Caco-2 (cell line): ENCODE results near the gene PDE4D. TPM values are rescaled to one million over a fixed set of nuclear protein-coding genes. Genes with fewer than 3 reads are reported as not detected.
"Not testable (repeated sequence)": the region's sequence is repeated elsewhere in the genome, so short reads cannot be mapped to it uniquely, and the experiment has no call there.

Source experiments
- BruUV-seq: library from RNA; stranded (reverse); fragments of 400-500 nt; replicated peaks from 2 replicates; lab custom pipeline; 2021; lab: Mats Ljungman, UMichigan
- CTCF ChIA-PET: fragments of 300-600 bp; sonication (Branson Sonifier 250); formaldehyde crosslinking; loops from one replicate; lab custom pipeline; 2022; ENCODE audit warnings: antibody characterized with exemption; lab: Charles Lee
- POLR2A ChIA-PET: fragments of 300-600 bp; sonication (Branson Sonifier 250); formaldehyde crosslinking; loops from one replicate; lab custom pipeline; 2022; ENCODE audit warnings: antibody characterized with exemption; lab: Charles Lee
- DNase-seq, 2 experiments: peaks; one replicate each; pipeline versions ENCODE4 v3.0.0 to v3.0.0-alpha.2; 2020 to 2022
- H3K27me3 ChIP-seq: replicated peaks from 2 replicates; pipeline ENCODE4 v1.6.0; 2011; ENCODE audit warnings: low read length; ENCODE audit not compliant: control insufficient read depth, insufficient read depth
- H3K36me3 ChIP-seq: 2 replicates; pipeline ENCODE4 v1.5.1; 2011; ENCODE audit warnings: low read length; ENCODE audit not compliant: control insufficient read depth, insufficient read depth
- H3K4me1 ChIP-seq: fragments of 250-450 bp; sonication (Bioruptor Pico); 2 replicates; pipeline ENCODE4 v1.5.1; 2020; ENCODE audit warnings: mild to moderate bottlenecking
- H3K4me3 ChIP-seq: 2 replicates; pipeline ENCODE4 v1.5.1; 2011; ENCODE audit warnings: low read depth, mild to moderate bottlenecking, control low read depth, low read length
- H3K9me3 ChIP-seq: fragments of 250-450 bp; sonication (Bioruptor Pico); 2 replicates; pipeline ENCODE4 v1.5.1; 2020; ENCODE audit warnings: mild to moderate bottlenecking, moderate library complexity
- H3K27ac Mint-ChIP-seq: one replicate; pipeline ENCODE4 v1.8.0; 2022; ENCODE audit warnings: mixed read lengths; ENCODE audit not compliant: unreplicated experiment
- H3K27me3 Mint-ChIP-seq: one replicate; pipeline ENCODE4 v1.8.0; 2022; ENCODE audit warnings: mixed read lengths; ENCODE audit not compliant: insufficient read depth, unreplicated experiment
- H3K36me3 Mint-ChIP-seq: one replicate; pipeline ENCODE4 v1.8.0; 2022; ENCODE audit warnings: mild to moderate bottlenecking, mixed read lengths; ENCODE audit not compliant: insufficient read depth, unreplicated experiment
- H3K4me1 Mint-ChIP-seq: one replicate; pipeline ENCODE4 v1.8.0; 2022; ENCODE audit warnings: low read depth, mixed read lengths; ENCODE audit not compliant: unreplicated experiment
- H3K4me3 Mint-ChIP-seq: one replicate; pipeline ENCODE4 v1.8.0; 2022; ENCODE audit warnings: mild to moderate bottlenecking, moderate library complexity, mixed read lengths; ENCODE audit not compliant: unreplicated experiment
- H3K9me3 Mint-ChIP-seq: one replicate; pipeline ENCODE4 v1.8.0; 2022; ENCODE audit warnings: mixed read lengths; ENCODE audit not compliant: unreplicated experiment
- intact Hi-C: fragments of 100-400 bp; cut with micrococcal nuclease; formaldehyde crosslinking; loops from one replicate; pipeline ENCODE4 v1.10.0; 2022; ENCODE audit not compliant: unreplicated experiment
- total RNA-seq: library from RNA; stranded (reverse); gene quantifications from 2 replicates; pipeline ENCODE4 v1.2.3, GENCODE V29; 2022
- TF ChIP-seq, protein P1 (sequence below), 2 experiments: fragments of 200-600 bp in 1 of 2; IDR thresholded peaks; 1 replicate in 1 of 2; 2 replicates in 1 of 2; pipeline versions ENCODE4 v1.5.1 to v1.8.0; 2011 to 2022; ENCODE audit warnings: antibody characterized with exemption in 1 of 2, control low read depth in 1 of 2, inconsistent platforms in 1 of 2, low read depth in 1 of 2, low read length in 1 of 2, mild to moderate bottlenecking in 1 of 2, moderate library complexity in 1 of 2; ENCODE audit not compliant: insufficient read depth in 1 of 2, severe bottlenecking in 1 of 2, unreplicated experiment in 1 of 2

Gene PDE4D
- total RNA-seq, 1 experiment from 2014 or later, result 89.8 TPM

DNA sequence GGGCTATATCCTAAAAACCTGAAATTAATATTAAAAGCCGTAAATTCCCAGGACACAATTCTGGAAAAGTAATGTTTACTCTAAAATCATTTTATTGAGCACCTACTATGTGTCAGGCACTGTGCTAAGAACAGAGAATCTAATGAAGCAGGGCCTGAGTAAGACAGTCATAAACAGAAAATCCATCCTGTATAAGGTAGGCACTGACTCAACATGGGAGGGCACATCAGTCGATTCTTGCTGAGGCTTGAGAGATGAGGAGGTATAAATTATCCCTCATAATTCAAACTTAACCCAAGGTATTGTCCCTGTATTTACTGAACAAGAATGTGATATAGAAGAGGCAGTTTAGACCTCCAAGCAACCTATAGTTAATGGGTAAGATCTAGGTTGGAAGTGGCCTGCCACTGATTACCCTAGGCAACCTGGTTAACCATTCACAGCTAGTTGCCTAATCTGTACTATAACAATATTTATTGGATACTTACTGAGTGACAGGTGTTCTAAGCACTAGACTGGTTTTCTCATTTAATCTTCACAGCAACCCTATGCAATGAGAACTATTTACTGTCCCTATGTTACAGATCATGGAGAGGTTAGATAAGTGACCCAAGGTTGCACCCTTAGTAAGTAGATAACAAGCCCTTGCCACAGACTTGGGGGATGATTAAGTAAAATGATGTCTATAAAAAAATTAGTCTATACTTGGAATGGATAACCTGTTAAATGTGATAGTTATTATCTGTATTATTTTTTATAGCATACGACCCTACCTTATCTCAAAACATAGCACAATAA is 317.7 kb downstream of the PDE4D start:
- ChIA-PET POLR2A (no interaction called here), CTCF (no interaction called here)
- BruUV-seq, result no TSS peak
- H3K27ac Mint-ChIP-seq, result no peak overlapping the region
- Histone ChIP-seq H3K27me3 (no peaks in the 10 kb centered on the region), H3K4me3 (no peak overlapping the region), H3K4me1 (no peaks in the 10 kb centered on the region; the same call in 1 of the 2 replicates), H3K36me3 (no peaks in the 10 kb centered on the region), H3K9me3 (no peaks in the 10 kb centered on the region)
- intact Hi-C loops, result no loop called here
- H3K9me3 Mint-ChIP-seq, result no peaks in the 10 kb centered on the region
- no peaks in the 10 kb centered on the region for H3K27me3 Mint-ChIP-seq
- no peaks in the 10 kb centered on the region for H3K36me3 Mint-ChIP-seq
- TF ChIP-seq, protein P1, sequence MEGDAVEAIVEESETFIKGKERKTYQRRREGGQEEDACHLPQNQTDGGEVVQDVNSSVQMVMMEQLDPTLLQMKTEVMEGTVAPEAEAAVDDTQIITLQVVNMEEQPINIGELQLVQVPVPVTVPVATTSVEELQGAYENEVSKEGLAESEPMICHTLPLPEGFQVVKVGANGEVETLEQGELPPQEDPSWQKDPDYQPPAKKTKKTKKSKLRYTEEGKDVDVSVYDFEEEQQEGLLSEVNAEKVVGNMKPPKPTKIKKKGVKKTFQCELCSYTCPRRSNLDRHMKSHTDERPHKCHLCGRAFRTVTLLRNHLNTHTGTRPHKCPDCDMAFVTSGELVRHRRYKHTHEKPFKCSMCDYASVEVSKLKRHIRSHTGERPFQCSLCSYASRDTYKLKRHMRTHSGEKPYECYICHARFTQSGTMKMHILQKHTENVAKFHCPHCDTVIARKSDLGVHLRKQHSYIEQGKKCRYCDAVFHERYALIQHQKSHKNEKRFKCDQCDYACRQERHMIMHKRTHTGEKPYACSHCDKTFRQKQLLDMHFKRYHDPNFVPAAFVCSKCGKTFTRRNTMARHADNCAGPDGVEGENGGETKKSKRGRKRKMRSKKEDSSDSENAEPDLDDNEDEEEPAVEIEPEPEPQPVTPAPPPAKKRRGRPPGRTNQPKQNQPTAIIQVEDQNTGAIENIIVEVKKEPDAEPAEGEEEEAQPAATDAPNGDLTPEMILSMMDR (IDR thresholded peaks at IDR 0.05; ENCODE audit: insufficient read depth in 1 of 2, low read depth in 1 of 2, low read length in 1 of 2, severe bottlenecking in 1 of 2, unreplicated experiment in 1 of 2), result no peak
- peaks cover 8% of the 10 kb centered on the region for H3K4me1 Mint-ChIP-seq
- DNase-seq, result peak; percentile 42 to 52
- H3K4me3 Mint-ChIP-seq, result no peak overlapping the region

DNA sequence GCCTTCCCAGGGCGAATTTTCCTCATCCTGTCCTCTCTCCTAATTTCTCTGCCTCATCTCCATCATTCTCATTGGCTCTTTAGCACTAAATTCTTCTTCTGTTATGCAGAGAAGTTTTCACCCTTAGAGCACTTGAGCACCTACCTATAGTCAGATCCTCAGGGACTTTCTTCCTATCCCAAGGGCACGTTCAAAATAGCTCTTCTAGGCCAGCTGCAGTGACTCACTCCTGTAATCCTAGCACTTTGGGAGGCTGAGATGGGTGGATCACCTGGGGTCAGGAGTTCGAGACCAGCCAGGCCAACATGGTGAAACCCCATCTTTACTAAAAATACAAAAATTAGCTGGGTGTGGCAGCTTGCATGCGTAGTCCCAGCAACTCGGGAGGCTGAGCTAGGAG is 320.0 kb downstream of the PDE4D start:
- H3K36me3 Mint-ChIP-seq, intact Hi-C loops, H3K27me3 ChIP-seq, H3K4me3 ChIP-seq, DNase-seq, H3K27me3 Mint-ChIP-seq, H3K4me1 Mint-ChIP-seq, H3K9me3 Mint-ChIP-seq, BruUV-seq, H3K36me3 ChIP-seq, H3K4me1 ChIP-seq, H3K9me3 ChIP-seq, H3K27ac Mint-ChIP-seq, POLR2A ChIA-PET, CTCF ChIA-PET, H3K4me3 Mint-ChIP-seq: not testable (repeated sequence)

DNA sequence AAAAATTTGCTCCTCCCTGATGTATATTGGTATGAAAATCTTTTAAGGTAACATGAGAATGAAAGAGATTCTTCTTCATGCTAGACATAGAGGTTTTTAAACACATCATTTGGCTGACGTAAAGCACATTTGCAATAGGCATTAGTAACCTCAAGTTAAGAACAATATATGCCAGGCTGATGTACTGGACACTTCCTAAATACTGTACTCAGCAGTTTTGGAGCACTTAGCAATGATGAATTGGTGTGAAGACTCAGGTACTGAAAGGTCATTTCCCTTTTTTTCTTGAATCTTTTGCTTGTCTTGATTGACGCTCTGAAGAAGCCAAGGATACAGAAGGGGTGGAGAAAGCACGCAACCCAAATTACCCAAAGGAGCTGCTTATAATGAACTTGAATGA is 322.5 kb downstream of the PDE4D start:
- intact Hi-C loops, result no loop called here
- no peak overlapping the region for H3K4me3 Mint-ChIP-seq
- no peaks in the 10 kb centered on the region for H3K36me3 Mint-ChIP-seq
- ChIA-PET CTCF (no interaction called here), POLR2A (no interaction called here)
- TF ChIP-seq, protein P1 (IDR thresholded peaks at IDR 0.05; ENCODE audit: insufficient read depth in 1 of 2, low read depth in 1 of 2, low read length in 1 of 2, severe bottlenecking in 1 of 2, unreplicated experiment in 1 of 2), result no peak
- DNase-seq, result no peak
- Histone ChIP-seq H3K4me3 (no peak overlapping the region), H3K36me3 (no peaks in the 10 kb centered on the region), H3K9me3 (no peaks in the 10 kb centered on the region), H3K27me3 (no peaks in the 10 kb centered on the region), H3K4me1 (no peaks in the 10 kb centered on the region)
- H3K4me1 Mint-ChIP-seq, result no peaks in the 10 kb centered on the region
- H3K27ac Mint-ChIP-seq, result no peak overlapping the region
- no TSS peak for BruUV-seq
- no peaks in the 10 kb centered on the region for H3K9me3 Mint-ChIP-seq
- H3K27me3 Mint-ChIP-seq, result no peaks in the 10 kb centered on the region
